NB4 (cell line): Measurements from ENCODE around the gene EPHB1.

Experiments used
- CTCF ChIP-seq: IDR thresholded peaks from one replicate; pipeline ENCODE4 v1.5.1; 2012; ENCODE audit warnings: low read depth, low read length
- MAX ChIP-seq: IDR thresholded peaks from 2 replicates; pipeline ENCODE4 v1.6.1; 2011; ENCODE audit warnings: low read depth, low read length
- POLR2A ChIP-seq: IDR thresholded peaks from 2 replicates; pipeline ENCODE4 v1.6.1; 2011; ENCODE audit warnings: mild to moderate bottlenecking; ENCODE audit not compliant: insufficient read length; ENCODE audit errors: extremely low read depth

GRCh38 chr3:134840459-134840858, 45.4 kb downstream of the EPHB1 start:
- TF ChIP-seq CTCF (no peak), MAX (no peak), POLR2A (no peak)
